ENCODE results near the gene ADD3. TPM values are rescaled to one million over a fixed set of nuclear protein-coding genes. Genes with fewer than 3 reads are reported as not detected.

Gene ADD3
- total and polyA plus RNA-seq, 2 of the 13 experiments (the other 11 are each of a cell fraction or from before 2014, with no cell fraction given), result 44.7 to 57.5 TPM

DNA sequence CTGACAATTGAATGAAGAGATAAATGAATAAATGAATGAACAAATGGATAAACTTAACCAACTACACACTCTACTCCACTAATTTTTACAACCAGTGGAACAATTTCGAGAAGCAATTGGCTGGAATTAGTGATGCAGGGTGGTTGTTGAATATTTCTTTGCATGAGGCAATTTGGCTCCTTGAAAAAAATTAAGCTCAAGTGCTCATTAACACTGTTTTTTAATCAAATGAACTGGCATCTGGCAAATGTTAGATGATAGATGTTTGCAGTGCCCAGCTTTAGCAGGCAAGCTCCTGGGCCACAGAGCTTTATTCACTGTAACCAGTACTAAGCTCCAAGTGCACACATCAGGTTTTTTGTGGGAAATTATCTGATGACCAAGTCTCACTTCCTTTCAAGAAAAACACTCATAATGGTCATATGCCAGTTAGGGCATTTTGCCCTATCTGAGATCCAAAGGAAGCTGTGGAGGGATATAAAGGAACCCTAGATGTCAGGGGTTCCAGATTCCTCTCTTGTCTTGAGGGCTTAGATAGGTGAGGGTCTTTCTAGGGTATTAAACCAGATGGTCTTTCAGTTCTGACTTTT is 16.4 kb upstream of the ADD3 start:
- Histone ChIP-seq H4K20me1 (ENCODE audit: insufficient read depth, low read length) (no peaks in the 10 kb centered on the region), H3K36me3 (replicated peaks in 1 of 2; ENCODE audit: control insufficient read depth in 1 of 2, insufficient read depth in 2 of 2, low read length in 2 of 2) (no peaks in the 10 kb centered on the region), H3K79me2 (ENCODE audit: insufficient read depth, low read length) (no peaks in the 10 kb centered on the region), H3K9ac (ENCODE audit: insufficient read depth, low read depth, low read length) (no peak overlapping the region), H3K4me1 (ENCODE audit: insufficient read depth, low read length) (peaks cover 44% of the 10 kb centered on the region), H3K27me3 (ENCODE audit: control insufficient read depth in 1 of 2, insufficient read depth in 2 of 2, low read length in 2 of 2) (no peaks in the 10 kb centered on the region), H3K27ac (ENCODE audit: extremely low read length, insufficient read depth, low read length) (no peak overlapping the region), H3K9me3 (ENCODE audit: low read length) (no peaks in the 10 kb centered on the region), H2AFZ (ENCODE audit: low read length) (no peak overlapping the region), H3K4me2 (ENCODE audit: low read depth, low read length) (no peak overlapping the region), H3K4me3 (replicated peaks in 1 of 3; ENCODE audit: insufficient read depth in 1 of 3, low read depth in 2 of 3, low read length in 3 of 3) (no peak overlapping the region)
- intact Hi-C loops (cut with micrococcal nuclease; ENCODE audit: unreplicated experiment) (no loop called here), in situ Hi-C loops (cut with HindIII; ENCODE audit: extremely low pct_ligation_motif_present, low pct_unique_long_range_greater_than_20kb) (no loop called here)
- TF ChIP-seq ZKSCAN5 (CRISPR knock-in tag; IDR thresholded peaks at IDR 0.05), result no peak
- TF ChIP-seq ZNF850 (CRISPR knock-in tag; conservative IDR thresholded peaks at IDR 0.05), result no peak
- TF ChIP-seq, protein P1, sequence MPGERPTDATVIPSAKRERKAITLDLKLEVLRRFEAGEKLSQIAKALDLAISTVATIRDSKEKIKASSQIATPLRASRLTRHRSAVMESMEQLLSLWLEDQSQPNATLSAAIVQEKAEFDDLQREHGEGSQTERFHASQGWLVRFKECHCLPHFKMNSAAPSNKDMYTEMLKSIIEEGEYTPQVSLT (CRISPR knock-in tag; IDR thresholded peaks at IDR 0.05; ENCODE audit: borderline replicate concordance, low read depth), result no peak
- TF ChIP-seq ZNF83 (CRISPR knock-in tag; IDR thresholded peaks at IDR 0.05; ENCODE audit: borderline replicate concordance), result no peak
- no peak for TF ChIP-seq DPF2 (CRISPR knock-in tag; IDR thresholded peaks at IDR 0.05; ENCODE audit: borderline replicate concordance, low read depth)
- TF ChIP-seq ZNF816 (CRISPR knock-in tag; IDR thresholded peaks at IDR 0.05; ENCODE audit: borderline replicate concordance), result no peak
- TF ChIP-seq, protein P2, sequence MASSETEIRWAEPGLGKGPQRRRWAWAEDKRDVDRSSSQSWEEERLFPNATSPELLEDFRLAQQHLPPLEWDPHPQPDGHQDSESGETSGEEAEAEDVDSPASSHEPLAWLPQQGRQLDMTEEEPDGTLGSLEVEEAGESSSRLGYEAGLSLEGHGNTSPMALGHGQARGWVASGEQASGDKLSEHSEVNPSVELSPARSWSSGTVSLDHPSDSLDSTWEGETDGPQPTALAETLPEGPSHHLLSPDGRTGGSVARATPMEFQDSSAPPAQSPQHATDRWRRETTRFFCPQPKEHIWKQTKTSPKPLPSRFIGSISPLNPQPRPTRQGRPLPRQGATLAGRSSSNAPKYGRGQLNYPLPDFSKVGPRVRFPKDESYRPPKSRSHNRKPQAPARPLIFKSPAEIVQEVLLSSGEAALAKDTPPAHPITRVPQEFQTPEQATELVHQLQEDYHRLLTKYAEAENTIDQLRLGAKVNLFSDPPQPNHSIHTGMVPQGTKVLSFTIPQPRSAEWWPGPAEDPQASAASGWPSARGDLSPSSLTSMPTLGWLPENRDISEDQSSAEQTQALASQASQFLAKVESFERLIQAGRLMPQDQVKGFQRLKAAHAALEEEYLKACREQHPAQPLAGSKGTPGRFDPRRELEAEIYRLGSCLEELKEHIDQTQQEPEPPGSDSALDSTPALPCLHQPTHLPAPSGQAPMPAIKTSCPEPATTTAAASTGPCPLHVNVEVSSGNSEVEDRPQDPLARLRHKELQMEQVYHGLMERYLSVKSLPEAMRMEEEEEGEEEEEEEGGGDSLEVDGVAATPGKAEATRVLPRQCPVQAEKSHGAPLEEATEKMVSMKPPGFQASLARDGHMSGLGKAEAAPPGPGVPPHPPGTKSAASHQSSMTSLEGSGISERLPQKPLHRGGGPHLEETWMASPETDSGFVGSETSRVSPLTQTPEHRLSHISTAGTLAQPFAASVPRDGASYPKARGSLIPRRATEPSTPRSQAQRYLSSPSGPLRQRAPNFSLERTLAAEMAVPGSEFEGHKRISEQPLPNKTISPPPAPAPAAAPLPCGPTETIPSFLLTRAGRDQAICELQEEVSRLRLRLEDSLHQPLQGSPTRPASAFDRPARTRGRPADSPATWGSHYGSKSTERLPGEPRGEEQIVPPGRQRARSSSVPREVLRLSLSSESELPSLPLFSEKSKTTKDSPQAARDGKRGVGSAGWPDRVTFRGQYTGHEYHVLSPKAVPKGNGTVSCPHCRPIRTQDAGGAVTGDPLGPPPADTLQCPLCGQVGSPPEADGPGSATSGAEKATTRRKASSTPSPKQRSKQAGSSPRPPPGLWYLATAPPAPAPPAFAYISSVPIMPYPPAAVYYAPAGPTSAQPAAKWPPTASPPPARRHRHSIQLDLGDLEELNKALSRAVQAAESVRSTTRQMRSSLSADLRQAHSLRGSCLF (CRISPR knock-in tag; IDR thresholded peaks at IDR 0.05; ENCODE audit: borderline replicate concordance), result no peak
- no peak for TF ChIP-seq GZF1 (CRISPR knock-in tag; IDR thresholded peaks at IDR 0.05)
- no peak for TF ChIP-seq FOSL2 (CRISPR knock-in tag; IDR thresholded peaks at IDR 0.05)
- DNase-seq (ENCODE audit: low spot score) (no peak), ATAC-seq (no peak), FAIRE-seq (no peak)
- ChIA-PET CTCF (ENCODE audit: low intra/inter-chr PET ratio, low total read pairs) (no interaction called here), POLR2A (no interaction called here)
- no TSS peak for BruUV-seq (replicated peaks)
- 100% methylated on average over 1 of the region's 1 CpG for WGBS (ENCODE audit: low lambda C conversion rate)

Measured in HepG2 (cell line).